GM12865 (cell line): Measurements from ENCODE around the gene TMX2.
A peak's percentile ranks its signal among the peaks of the same experiment; 100 is the strongest.

Experiments used
- DNase-seq: peaks from one replicate; pipeline ENCODE4 v3.0.0; 2010; ENCODE audit warnings: low read depth
- H3K4me3 ChIP-seq: 2 replicates; pipeline ENCODE4 v1.5.1; 2011; ENCODE audit warnings: mild to moderate bottlenecking, low read depth, low read length, control low read depth
- TF ChIP-seq, protein P1 (sequence below): IDR thresholded peaks from 2 replicates; pipeline ENCODE4 v1.5.1; 2011; ENCODE audit warnings: low read length, control low read depth, low read depth, inconsistent platforms; ENCODE audit not compliant: insufficient read depth; ENCODE audit errors: missing control alignments

The TMX2 gene, protein sequence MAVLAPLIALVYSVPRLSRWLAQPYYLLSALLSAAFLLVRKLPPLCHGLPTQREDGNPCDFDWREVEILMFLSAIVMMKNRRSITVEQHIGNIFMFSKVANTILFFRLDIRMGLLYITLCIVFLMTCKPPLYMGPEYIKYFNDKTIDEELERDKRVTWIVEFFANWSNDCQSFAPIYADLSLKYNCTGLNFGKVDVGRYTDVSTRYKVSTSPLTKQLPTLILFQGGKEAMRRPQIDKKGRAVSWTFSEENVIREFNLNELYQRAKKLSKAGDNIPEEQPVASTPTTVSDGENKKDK

DNA sequence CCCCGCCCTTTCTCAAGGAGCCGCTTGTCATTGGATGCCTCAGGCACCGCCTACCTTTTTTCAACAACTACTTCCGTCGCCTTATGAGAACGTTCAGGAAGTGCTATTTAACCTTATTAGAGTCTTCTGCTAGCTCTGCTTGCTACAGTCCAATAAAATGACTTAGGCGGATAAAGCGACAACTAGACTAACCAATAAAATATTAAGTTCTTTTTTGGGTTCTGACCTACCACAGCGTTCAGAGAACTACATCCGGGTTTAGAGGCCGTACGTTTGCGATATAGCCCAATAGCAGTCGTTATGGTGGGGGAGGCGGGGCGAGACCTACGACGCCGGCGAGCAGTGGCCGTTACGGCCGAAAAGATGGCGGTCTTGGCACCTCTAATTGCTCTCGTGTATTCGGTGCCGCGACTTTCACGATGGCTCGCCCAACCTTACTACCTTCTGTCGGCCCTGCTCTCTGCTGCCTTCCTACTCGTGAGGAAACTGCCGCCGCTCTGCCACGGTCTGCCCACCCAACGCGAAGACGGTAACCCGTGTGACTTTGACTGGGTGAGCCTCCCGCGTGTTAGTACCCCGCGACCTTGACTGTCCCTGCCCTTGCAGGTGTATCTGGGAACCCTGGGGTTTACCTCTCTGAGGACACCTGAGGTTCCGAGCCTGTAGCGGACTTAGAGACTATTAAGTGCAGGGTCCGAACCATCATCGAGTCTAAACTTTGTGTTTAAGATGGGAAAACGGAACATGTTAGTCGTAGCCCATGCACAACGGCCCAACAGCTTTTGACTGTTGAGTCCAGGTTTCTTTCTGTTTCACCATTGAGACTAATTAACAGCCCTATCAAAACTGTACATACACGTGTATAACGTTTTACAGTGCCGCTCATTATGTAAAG, at the start of gene TMX2:
Gene TMX2, plus strand, starts transcription at position 338 of the 895 bp plus-strand sequence. Its CDS starts 26 bp downstream, at position 364.
- DNase-seq, result peak; percentile 97
- TF ChIP-seq, protein P1, sequence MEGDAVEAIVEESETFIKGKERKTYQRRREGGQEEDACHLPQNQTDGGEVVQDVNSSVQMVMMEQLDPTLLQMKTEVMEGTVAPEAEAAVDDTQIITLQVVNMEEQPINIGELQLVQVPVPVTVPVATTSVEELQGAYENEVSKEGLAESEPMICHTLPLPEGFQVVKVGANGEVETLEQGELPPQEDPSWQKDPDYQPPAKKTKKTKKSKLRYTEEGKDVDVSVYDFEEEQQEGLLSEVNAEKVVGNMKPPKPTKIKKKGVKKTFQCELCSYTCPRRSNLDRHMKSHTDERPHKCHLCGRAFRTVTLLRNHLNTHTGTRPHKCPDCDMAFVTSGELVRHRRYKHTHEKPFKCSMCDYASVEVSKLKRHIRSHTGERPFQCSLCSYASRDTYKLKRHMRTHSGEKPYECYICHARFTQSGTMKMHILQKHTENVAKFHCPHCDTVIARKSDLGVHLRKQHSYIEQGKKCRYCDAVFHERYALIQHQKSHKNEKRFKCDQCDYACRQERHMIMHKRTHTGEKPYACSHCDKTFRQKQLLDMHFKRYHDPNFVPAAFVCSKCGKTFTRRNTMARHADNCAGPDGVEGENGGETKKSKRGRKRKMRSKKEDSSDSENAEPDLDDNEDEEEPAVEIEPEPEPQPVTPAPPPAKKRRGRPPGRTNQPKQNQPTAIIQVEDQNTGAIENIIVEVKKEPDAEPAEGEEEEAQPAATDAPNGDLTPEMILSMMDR, result no peak

DNA sequence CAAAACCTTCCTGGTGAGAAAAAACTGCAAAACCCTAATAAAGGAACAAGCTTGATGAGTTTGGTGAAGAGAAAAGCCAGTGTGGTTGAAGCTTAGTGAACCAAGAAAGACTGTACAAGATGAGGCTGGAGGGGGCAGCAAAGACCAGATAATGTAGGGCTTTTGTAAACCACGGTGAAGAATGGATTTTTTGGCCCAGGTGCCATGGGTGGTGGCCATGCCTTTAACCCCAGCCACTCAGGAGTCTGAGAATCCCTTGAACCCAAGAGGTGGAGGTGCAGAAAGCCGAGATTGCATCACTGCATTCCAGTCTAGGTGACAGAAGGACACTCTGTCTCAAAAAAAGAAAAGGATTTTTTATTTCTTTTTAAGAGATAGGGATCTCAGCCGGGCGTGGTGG, 49.5 kb upstream of the TMX2 start:
- TF ChIP-seq, protein P1, result peak; percentile 19
- no peak for DNase-seq
- no peak overlapping the region for H3K4me3 ChIP-seq

More for the DNA sequence above, at the start of gene TMX2:
- peak within 1 kb of the TSS; percentile 98 for H3K4me3 ChIP-seq

DNA sequence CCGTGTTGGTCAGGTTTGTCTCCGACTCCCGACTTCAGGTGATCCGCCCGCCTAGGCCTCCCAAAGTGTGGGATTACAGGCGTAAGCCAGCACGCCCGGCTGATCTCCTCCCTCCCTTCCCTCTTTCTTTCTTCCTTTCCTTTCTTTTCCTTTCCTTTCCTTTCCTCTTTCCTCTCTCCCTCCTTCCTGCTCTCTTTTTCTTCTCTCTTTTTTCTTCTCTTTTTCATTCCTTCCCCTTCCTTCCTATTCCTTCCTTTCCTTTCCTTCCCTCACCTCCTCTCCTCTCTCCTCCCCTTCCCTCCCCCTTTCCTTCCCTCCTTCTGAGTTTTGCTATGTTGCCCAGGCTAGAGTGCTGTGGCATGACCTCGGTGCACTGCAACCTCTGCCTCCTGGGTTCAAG, 48.4 kb upstream of the TMX2 start:
- H3K4me3 ChIP-seq, result no peak overlapping the region
- no peak for DNase-seq
- TF ChIP-seq, protein P1, result no peak

DNA sequence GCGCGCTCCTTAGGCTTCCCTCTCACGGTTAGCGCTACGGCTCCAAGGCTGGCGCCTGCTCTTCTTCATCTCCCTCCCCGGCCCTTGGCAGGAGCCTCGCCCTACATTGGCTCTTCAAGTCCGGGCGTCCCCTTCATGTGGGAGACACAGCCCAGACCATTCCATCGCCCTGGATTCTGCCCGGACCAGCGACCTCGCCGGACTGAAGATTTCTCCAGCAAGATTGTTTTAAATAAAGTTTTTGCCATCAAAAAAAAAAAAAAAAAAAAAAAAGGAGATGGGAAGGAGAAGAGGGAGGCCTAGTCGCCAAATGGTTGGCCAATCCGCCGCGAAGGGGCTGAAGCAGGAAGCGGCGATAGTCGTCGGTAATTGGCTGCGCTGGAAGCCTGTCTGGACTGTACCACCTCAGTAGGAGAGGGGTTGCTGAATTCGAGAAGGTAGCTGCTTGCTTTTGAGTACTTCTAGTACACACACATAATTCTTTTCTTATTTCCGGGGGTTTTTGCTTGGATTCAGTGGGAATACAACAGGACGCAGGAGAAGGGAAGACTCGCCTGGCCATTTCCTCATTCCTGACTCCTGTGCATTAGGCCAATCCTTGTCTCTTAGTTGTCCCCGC, 45.2 kb upstream of the TMX2 start:
- TF ChIP-seq, protein P1, result no peak
- peak overlapping the region; percentile 62 for H3K4me3 ChIP-seq
- DNase-seq, result peak; percentile 99

DNA sequence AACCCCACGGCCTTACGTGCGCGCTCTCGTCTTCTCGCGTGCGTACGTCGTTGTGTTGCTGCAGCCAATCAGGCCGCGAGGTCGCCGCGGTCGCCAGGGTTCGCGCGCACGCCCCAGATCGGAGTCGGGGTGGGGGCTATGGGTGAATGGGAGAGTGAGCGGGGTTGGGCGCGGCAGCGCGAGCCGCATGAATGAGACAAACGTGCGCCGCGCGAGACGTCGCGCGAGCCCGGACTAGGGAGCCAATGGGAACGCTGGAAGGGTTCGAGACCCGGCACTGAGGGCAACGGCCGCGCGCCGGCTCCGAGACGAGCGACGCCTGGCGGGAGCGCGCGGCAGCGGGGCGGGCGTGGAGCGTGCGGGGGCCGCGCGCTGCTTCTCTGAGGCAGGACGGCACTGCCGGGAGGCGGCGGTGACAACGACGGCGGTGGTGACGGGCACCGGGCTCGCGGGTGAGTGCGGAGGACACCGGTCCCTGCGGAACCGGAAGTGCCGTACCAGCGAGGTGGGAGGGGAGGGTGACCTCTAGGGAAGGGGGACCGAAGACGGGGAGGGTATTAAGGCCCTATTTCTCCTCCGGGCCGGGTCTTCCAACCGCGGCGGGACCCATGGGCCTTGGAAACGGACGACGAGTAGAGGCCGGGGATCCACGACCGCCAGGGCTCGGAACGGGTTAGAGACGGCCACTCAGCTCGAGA, 44.5 kb upstream of the TMX2 start, which contains the start of gene ZDHHC5:
Gene ZDHHC5, plus strand, starts transcription at position 379 of the 698 bp plus-strand sequence. CDS start 4,977 bp downstream, outside the sequence.
- TF ChIP-seq, protein P1, result peak; percentile 44
- peak within 1 kb of the TSS; percentile 77 for H3K4me3 ChIP-seq
- DNase-seq, result peak; percentile 100

DNA sequence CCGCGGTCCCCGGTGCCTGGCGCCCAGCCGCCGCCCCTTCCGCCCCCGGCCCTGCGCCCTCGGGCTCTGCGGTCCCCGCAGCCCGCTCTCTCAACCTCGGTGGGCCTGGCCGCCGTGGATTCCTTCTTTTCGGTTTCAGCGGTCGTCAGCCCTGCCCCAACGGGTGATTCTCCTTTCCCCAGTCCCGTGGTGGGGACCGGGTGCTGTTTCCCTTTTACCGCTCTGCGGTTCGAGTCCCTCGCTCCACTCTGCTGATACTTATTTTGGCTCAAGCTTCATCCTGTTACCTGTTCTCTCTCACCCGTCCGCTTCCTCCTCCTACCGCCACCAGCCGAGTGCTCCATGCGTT, 44.0 kb upstream of the TMX2 start:
- H3K4me3 ChIP-seq, result peak overlapping the region; percentile 77
- peak; percentile 47 for DNase-seq
- TF ChIP-seq, protein P1, result no peak
